ENCODE data around the gene GSG1L.

GSG1L gene

GRCh38 chr16:27781195-27781524 lies 282.4 kb downstream of the GSG1L start:
- peak; percentile 36 to 42 for DNase-seq (ENCODE audit: low read depth in 2 of 2)
- no peak for TF ChIP-seq CTCF (IDR thresholded peaks at IDR 0.05; ENCODE audit: low read depth, low read length)
- no peak overlapping the region for H3K4me3 ChIP-seq (replicated peaks in 1 of 2; ENCODE audit: low read depth in 2 of 2, low read length in 2 of 2)

- H3K4me3 ChIP-seq (replicated peaks in 1 of 2; ENCODE audit: low read depth in 2 of 2, low read length in 2 of 2) = no peak overlapping the region
- TF ChIP-seq CTCF (IDR thresholded peaks at IDR 0.05; ENCODE audit: low read depth, low read length) = no peak
- DNase-seq (ENCODE audit: low read depth in 2 of 2) = no peak
Measured at GRCh38 chr16:27780468-27781194, 282.9 kb downstream of the GSG1L start.

GRCh38 chr16:27779641-27780164 lies 283.8 kb downstream of the GSG1L start:
- peak; percentile 19 to 50 for DNase-seq (ENCODE audit: low read depth in 2 of 2)

GRCh38 chr16:27778926-27779570 lies 284.5 kb downstream of the GSG1L start:
- DNase-seq (ENCODE audit: low read depth in 2 of 2) = no peak
- no peak overlapping the region for H3K4me3 ChIP-seq (replicated peaks in 1 of 2; ENCODE audit: low read depth in 2 of 2, low read length in 2 of 2)
- TF ChIP-seq CTCF (IDR thresholded peaks at IDR 0.05; ENCODE audit: low read depth, low read length) = no peak

More at GRCh38 chr16:27779641-27780164, 283.8 kb downstream of the GSG1L start:
- no peak overlapping the region for H3K4me3 ChIP-seq (replicated peaks in 1 of 2; ENCODE audit: low read depth in 2 of 2, low read length in 2 of 2)
- peak; percentile 28 for TF ChIP-seq CTCF (IDR thresholded peaks at IDR 0.05; ENCODE audit: low read depth, low read length)

- no peak overlapping the region for H3K4me3 ChIP-seq (replicated peaks in 1 of 2; ENCODE audit: low read depth in 2 of 2, low read length in 2 of 2)
- DNase-seq (ENCODE audit: low read depth in 2 of 2) = no peak
- no peak for TF ChIP-seq CTCF (IDR thresholded peaks at IDR 0.05; ENCODE audit: low read depth, low read length)
Measured at GRCh38 chr16:27778171-27778925, 285.2 kb downstream of the GSG1L start.

GRCh38 chr16:27777527-27777926 lies 286.0 kb downstream of the GSG1L start:
- TF ChIP-seq CTCF (IDR thresholded peaks at IDR 0.05; ENCODE audit: low read depth, low read length) = no peak

More at GRCh38 chr16:27777527-27777926, 286.0 kb downstream of the GSG1L start:
- no peak for DNase-seq (ENCODE audit: low read depth in 2 of 2)
- H3K4me3 ChIP-seq (replicated peaks in 1 of 2; ENCODE audit: low read depth in 2 of 2, low read length in 2 of 2) = no peak overlapping the region
